Inflammatory macrophage treated with lipopolysaccharide for 4 hours (primary cell): ENCODE measurements around the gene RAE1.

Experiments
- DNase-seq: peaks from one replicate; pipeline ENCODE4 v3.0.0-alpha.2; 2020

RAE1 gene, protein sequence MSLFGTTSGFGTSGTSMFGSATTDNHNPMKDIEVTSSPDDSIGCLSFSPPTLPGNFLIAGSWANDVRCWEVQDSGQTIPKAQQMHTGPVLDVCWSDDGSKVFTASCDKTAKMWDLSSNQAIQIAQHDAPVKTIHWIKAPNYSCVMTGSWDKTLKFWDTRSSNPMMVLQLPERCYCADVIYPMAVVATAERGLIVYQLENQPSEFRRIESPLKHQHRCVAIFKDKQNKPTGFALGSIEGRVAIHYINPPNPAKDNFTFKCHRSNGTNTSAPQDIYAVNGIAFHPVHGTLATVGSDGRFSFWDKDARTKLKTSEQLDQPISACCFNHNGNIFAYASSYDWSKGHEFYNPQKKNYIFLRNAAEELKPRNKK

DNA sequence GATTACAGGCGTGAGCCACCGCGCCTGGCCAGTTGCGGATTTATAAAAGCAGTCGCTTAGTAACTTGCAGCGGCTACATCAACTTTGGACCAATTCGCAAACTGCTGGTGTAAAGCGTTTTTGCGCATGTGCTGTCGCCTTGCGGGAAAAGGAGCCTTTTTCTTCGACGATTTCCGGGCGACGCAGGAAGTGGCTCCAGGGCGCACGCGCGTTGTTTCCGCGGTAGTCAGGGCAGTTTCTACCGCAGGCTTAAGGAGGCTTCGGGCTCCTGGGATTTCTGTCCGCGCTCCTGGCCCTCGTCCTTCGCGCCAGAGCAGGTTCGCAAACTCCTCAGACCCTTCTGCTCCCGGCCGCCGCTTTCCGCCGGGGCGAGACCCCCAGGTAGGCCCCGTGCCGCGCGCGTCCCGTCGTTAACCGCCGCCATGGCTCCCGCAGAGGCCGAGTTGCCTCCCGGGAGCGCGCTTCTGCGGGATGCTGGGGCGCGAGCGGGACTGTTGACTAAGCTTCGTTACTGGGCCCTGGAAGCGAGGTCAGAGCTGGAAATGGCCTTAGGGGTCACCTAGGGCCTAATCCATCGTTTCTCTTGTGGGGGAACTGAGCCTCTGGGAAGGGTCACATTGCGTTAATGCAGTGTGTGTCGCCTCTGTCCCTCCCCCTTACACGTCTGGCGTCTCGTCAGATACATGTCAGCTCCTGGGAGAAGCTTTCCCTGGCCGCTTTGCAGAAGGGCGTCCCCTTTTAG is at the start of gene RAE1:
RAE1 (plus strand) TSS at position 214 of the 742 bp plus-strand sequence. CDS start 2,784 bp downstream, outside the sequence.
- DNase-seq, result peak; percentile 94

DNA sequence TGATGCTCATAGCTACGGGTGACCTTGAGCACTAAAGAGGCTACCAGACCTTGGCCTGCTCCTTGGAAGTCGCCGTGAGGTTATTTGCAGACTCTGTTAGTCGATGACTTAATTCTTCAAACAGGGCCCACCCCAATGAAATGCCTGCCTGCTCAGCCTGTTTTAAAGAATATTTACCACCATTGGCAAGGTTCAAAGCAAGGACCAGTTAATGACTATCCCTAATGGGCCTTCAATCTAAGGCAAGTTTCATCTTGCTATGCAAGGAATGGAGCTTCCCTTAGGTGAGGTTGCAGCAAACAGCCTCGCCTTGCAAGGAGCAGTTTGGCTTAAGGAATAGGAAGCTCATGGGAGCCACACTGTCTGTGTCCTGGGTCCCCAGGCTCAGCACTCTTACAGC is 44.3 kb upstream of the RAE1 start:
- DNase-seq, result no peak

DNA sequence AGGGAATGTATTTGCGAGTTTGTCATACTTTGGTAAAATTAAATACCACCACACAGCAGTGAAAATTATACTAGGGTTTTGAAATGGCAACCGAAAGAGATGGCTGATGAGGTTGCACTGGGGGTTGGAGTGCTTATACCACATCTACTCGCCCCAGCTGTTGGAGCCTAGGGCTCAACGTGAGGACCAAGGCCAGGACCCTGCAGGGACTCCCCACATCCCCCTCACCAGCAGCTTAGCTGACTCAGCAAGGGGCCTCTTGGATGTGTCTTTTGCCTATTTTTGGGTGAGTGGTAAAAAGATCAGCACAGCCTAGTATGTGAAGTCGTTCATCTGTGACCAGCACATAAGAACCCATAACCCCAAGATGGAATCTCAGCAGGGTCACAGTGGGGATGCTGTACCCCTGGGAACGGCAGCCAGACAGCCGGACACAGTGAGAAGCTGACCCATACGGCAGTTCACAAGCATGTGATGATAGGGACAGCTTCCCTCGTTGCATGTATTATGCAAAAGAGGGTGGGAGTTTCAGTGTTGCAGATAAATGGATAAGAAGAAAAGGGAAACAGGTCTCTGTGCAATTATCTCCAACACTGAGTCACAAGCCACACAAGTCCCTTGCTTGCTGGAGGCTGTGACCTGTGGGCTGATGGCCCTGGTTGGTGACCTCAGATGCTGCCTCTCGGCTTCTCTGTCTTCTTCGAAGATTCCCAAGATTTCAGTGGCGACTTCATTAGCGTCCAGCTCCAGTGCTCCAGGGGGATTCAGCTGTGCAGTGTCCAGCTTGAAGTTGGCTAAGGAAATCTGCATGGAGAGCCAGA is 42.4 kb upstream of the RAE1 start:
- peak; percentile 33 for DNase-seq

DNA sequence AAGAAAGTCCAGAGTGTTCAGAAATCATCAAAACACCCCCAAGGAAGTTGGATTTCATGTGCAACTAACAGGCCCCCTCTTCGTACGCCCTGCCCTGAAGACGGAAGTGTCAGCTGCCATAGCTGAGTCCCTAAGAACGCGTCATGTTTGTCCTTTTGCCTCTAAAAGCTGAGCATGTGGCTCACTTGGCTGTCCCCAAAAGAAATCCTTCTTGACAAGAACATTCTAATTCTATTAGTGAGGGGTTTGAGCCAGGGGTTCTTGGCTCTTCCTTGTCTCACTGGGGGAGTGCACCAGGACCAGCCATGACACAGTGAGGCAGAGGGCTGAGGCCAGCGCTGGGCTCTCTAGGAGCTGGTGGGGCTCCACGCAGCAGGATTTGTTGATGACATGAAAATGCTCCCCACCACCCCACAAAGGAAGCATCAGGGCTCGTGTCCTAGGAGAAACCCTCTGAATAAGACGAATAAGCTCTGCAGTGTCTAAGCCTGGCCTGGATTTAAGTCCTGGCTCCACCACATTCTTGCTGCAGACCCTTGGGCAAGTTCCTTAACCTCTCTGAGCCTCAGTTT is 41.4 kb upstream of the RAE1 start:
- DNase-seq, result no peak

DNA sequence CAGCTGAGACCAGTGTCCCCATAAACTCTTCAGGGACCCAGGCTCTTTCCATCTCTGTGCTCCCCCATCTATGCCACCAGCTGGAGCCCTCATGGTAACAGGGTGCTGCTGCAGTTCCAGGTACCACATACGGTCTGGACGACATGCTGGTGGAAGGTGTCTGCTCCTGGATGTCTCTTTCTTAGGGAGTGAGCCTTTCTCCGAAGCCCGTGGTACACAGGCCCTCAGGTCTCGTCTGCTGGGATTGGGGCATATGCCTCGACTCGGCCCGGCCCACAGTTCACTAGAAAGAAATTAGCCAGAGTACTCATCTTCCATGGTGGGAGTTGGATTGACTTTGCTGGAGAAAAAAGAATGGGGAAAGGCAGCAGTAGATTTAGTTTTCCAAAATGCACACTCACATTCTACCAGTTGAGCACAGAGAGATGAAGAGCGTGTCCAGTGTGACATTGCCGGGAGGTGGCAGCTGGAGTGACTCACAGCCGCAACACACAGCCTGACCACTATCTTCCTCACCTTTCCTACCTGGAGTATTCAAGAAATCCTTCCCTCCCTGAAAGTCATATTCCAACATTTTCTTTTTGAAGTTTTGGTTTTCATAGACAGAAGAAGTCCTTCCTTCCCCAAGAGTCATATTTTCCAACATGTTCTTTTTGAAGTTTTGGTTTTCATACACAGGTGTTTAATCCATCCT is 40.1 kb upstream of the RAE1 start:
- DNase-seq, result no peak

DNA sequence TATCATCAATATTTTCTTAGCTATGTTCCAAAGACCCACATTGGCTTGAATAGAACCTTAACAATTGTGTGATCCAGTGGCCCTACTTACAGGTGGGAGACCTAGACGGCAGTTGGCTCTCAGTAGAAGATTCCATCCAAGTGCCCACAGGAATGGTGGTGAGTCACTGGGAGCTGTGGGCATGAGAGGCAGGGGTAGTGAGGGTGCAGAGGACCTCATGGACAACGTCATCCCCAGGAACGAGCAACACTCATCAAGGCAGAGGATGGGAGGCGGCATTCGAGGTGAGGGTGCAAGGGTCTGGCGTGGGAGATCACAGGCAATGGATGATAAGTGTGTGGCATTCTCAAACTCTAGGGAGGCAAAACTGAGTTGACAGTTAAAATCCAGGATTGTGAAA is 38.9 kb upstream of the RAE1 start:
- DNase-seq, result no peak

DNA sequence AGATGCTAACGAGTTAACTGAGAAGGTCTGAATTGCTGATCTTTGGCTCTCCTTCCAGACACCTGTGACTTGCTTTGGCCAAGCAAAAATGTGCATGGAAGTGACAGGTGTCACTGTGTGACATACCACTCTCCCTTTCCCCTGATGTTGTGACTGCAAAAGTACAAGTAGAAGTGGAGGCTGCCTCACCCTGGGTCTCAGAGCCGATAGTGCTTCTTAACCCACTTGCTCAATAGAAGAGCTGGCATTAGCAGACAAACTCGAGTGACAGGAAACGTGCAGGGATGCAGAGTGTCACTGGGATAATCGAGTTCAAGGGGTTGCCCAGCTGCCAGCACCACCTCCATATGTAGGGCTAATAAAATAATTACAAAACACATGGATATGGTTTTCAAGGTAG is 37.8 kb upstream of the RAE1 start:
- DNase-seq, result no peak

DNA sequence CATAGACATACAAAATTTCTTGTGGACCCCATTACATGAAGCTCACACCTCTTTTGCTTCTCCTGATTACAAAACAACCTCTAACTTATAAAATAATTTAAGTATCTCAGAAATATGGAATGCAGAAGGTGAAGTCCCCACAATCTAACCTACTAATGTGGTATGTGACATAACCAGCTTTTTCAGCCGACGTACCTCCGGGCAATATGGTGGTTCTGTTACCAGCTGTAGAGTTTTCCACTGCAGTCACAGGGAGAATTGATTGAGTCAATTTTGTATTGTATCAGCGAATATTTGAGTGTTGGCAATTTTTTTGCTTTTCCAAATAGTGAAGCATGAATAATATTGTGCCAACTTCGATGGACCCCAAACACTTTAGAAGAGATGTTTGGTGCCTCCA is 37.1 kb upstream of the RAE1 start:
- DNase-seq, result no peak

DNA sequence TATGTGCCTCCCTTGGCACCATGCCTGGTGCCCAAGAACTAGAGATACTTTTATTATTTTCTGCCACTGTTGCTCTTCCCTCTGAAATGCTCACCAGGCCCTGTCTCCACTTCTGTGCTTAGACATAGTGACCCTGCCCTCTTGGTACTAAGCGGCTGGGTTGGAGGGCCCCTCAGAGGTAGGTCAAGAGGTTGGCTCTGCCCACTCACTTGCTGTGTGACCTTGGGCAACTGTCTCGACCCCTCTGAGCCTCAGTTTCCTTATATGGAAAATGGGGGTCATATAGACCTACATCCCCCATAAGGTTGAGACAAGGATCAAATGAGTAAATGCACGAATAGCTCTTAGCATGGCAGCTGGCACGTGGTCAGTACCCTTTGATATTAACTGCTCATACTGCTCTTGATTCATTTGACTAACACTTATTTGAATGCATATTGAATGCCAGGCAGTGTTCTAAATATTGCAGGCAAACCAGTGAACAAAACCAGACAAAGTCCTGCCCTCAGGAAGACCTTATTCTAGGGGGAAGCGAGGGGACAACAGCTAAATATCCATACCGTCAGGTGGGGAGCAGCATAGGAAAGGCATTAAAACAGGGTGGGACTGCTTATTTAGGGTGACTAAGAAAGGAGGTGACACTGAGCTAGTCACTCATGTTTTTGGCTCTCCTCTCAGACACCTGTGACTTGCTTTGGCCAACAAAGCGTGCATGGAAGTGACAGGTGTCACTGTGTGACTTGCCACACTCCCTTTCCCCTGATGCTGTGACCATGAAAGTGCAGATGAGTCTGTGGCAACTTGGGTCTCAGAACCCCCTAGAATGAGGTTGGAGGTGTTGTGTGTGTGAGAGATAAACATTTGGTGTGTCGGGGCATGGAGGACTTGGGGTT is 35.7 kb upstream of the RAE1 start:
- no peak for DNase-seq

DNA sequence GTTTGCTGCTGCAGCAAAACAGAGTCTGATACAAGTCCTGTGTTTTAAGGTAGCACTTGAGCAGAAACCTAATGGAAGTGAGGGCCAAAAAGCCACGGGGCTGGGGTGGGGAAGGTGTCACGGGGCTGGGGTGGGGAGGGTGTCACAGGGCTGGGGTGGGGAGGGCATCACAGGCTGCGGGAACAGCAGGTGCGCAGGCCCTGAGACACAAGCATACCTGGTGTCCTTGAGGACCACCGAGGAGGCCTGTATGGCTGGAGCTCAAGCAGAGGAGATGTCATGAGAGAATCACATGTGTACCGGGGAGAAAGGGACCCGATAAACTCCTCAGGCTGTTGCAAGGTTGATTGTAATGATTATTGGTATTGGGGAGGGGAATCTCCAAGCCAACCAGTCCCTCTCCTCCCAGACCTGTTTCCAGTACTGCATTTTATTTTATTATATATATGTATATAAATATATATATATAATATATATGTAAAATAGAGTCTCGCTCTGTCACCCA is 35.0 kb upstream of the RAE1 start:
- no peak for DNase-seq

DNA sequence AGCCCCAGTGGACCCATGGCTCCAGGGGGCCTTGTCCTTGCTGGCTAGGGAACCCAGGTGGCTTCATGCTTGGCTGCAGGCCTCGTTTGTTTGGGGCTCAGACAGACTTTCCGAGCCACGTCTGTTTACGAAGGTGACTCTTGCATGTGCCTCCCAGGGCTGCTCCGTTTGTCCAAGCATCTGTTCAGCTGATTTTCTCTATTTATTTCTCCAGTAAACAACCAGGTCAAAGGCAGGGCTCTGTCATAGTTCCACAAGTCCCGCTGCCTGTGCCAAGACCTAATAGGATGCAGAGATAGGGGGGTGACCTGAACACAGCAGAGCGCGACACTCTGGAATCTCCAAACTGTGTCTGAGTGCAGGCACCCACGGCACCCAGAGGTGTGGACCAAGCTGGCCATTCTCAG is 34.3 kb upstream of the RAE1 start:
- no peak for DNase-seq

DNA sequence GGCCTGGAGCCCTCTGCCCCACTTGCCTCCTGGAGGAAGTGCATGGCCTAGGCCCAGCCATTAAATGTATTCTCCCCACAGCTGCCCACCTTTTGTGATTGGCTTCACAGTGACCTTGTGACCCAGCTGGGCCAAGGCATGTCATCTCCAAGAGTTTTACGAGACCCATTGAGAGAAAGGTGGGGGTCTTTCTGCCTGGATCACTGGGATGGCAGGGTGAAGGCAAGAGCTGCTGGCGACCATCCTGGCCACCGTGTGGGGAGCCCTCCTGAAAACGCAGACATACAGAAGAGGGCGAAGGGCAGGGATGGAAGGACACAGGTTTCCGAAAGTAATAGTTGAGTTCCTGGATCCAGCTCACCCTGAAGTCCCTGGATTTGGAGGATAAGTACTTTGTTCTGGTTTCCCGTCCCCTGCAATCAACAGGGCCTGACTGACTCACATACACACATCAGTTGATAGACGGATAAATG is 33.7 kb upstream of the RAE1 start:
- DNase-seq, result no peak

DNA sequence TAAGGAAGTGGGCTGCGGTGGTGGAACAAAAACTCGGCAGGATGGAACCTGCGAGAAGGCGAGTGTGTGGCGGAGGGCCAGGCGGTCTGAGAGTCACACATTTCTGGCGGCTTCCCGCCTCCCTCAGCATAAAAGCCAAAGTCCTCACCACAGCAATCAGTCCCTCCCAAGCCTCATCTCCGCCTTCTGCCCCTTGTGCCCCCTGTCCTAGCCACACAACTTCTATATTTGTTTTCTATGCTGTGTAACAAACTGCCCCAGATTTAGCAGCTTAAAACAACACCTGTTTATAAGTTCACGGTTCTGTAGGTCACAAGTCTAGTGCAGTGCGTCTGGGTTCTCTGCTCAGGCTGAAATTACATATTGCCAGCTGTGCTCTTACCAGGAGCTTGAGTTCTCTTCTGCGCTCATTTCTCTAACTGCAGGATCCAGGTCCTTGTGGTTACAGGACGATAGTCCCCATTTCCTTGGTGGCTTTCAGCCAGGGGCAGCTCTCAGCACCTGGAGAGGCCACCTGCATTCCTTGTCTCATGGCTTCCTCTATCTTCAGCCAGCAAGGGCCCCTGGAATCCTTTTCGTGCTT is 33.2 kb upstream of the RAE1 start:
- DNase-seq, result no peak

DNA sequence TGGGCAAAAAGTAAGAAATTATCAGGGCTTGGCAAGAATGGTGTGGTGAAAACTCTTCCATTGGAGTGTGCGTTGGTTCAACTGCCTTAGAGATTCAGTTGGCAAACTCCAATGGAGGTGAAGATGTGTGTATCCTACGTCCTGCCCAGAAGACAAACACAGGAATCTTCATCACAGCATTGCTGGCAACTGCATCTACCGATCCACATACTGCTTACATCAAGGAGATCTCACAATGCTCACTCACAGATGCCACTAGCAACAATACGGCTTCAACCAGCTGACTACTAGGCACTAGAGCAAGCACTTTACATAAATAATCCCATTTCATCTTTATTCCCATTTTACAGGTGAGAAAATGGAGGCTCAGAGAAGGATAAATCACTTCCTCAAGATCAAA is 31.5 kb upstream of the RAE1 start:
- no peak for DNase-seq

DNA sequence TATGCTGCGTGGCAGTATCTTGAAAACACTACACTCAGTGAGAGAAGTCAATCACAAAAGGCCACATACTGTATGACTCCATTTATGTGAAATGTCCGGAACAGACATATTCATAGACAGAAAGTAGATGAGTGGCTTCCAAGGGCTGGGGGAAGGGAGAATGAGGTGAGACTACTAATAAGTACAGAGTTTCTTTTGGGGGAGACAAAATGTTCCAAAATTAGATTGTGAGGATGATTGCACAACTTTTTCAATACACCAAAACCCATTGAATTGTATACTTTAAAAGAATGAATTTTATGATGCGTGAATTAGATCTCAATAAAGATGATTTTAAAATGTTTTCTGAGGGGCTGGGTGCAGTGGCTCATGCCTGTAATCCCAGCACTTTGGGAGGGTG is 30.7 kb upstream of the RAE1 start:
- DNase-seq, result no peak

DNA sequence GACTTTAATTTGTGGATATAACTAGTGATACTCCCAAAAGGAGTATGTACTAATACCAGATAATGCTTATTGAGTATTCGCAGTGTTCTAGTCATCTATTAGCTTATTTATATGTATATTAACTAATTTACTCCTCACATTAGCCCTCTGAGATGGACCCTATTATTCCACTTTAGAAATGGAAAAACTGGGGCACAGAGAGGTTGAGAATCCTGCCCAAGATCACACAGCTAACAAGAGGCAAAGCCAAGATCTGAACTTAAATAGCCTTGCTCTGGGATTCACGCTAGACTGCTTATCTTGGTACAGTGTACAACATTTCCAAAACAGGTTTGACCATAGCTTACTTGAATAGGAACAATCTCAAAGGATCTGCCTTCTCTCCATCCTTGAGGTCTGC is 29.9 kb upstream of the RAE1 start:
- DNase-seq, result no peak

DNA sequence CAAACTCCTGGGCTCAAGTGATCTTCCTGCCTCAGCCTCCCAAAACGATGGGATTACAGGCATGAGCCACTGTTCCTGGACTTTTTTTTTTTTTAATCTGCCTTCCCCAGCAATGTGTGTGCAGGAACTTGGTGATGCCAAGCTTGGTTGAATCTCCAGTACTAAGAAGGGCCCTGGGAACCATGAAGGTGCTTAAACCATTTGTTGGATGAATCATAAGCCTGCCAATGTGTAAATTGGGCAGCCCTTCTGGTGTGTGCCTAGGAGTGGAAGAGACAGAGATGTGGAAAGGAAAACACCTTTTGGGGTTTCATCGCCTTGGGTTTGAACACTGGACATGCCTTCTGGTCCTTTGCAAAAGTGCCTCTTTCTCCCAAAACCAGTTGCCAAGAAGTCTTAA is 28.6 kb upstream of the RAE1 start:
- DNase-seq, result no peak

DNA sequence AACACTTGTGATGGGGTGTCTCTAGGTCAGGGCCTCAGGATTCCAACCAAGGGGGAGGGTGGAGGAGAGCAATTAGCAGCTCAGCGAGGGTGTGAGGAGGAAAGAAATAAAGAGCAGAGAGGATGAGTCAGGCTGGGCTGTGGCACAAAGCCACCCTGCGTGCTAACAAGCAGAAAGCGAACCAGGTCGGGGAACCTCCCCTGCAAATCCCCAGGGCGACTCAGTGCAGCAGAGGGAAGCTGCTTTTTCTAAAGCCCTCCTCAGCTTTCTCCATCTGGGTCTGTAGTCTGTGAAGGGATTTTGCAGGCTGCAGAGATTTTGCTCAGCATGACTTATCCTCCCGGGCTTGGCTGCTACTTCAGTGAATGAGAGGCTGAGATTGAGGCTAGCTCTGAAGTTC is 28.0 kb upstream of the RAE1 start:
- DNase-seq, result no peak

DNA sequence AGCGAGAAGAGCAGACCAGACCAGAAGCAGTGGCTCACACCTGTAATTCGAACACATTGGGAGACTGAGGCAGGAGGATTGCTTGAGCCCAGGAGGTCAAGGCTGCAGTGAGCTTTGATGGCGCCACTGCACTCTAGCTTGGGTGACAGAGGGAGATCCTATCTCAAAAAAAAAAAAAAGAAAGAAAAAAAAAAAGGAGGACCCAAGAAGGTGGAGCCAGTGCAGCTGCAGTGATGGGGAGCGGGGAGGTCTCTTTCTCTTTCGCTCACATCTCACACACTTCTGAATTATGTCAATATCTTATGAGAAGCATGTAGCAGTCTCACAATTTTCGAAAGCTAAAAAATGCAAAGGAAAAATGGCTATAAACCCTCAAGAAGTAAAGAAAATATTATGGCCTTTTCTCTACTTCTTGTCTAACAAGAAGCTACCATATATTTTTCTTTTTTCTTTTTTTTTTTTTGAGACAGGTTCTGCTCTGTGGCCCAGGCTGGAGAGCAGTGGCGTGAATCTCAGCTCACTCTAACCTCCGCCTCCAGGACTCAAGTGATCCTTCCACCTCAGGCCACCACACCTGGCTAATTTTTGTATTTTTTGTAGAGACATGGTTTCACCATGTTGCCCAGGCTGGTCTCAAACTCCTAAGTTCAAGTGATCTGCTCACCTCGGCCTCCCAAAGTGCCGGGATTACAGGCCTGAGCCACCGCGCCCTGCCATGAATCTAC is 25.3 kb upstream of the RAE1 start:
- DNase-seq, result no peak
